Adrenal gland (tissue), 5 donors: ENCODE measurements around the gene CARM1.

ENCODE experiments used
- POLR2A ChIP-seq, 2 donors: fragments of 450-650 bp; IDR thresholded peaks; one replicate each; pipeline ENCODE4 v1.6.1; 2017; ENCODE audit warnings: antibody characterized with exemption in 2 of 2, mild to moderate bottlenecking in 2 of 2, moderate library complexity in 1 of 2
- TF ChIP-seq, protein P1 (sequence below), 6 experiments: fragments of 450-650 bp in 4 of 6; fragments of 200-600 bp in 2 of 6; sonication (generic) in 1 of 6; IDR thresholded peaks; 1 replicate in 5 of 6; 2 replicates in 1 of 6; pipeline versions ENCODE4 v1.5.1 to v1.8.0; 2016 to 2021; ENCODE audit warnings: antibody characterized with exemption in 6 of 6, mild to moderate bottlenecking in 2 of 6, moderate library complexity in 1 of 6
- donor health status: DM: no; HTN: no; CAD: no.

DNA sequence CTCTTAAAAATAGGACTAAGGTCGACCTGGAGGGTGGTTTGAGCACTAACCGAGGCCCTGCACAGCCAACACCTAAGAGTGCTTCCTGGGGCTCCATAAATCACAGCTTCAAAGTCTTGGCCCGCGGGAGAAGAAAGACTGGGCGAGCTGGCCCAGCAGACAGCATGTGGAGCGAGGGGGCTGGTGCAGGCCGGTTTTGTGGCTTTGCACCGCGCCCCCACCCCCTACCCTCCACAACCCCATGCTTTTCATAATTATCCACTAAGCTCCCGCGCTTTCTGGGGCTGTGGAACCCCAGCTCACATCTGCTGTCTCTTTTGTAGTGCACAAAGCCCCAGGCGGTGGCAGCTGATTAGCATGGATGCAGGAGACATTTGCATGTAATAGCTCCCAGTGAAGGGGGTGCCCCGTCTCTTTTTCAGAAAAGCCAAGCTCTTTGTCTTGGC, 17.1 kb downstream of the CARM1 start:
- TF ChIP-seq, protein P1, sequence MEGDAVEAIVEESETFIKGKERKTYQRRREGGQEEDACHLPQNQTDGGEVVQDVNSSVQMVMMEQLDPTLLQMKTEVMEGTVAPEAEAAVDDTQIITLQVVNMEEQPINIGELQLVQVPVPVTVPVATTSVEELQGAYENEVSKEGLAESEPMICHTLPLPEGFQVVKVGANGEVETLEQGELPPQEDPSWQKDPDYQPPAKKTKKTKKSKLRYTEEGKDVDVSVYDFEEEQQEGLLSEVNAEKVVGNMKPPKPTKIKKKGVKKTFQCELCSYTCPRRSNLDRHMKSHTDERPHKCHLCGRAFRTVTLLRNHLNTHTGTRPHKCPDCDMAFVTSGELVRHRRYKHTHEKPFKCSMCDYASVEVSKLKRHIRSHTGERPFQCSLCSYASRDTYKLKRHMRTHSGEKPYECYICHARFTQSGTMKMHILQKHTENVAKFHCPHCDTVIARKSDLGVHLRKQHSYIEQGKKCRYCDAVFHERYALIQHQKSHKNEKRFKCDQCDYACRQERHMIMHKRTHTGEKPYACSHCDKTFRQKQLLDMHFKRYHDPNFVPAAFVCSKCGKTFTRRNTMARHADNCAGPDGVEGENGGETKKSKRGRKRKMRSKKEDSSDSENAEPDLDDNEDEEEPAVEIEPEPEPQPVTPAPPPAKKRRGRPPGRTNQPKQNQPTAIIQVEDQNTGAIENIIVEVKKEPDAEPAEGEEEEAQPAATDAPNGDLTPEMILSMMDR (IDR thresholded peaks at IDR 0.05): no peak
- no peak for TF ChIP-seq POLR2A (IDR thresholded peaks at IDR 0.05)
